Stimulated activated CD4-positive, alpha-beta T cell treated with anti-CD3 and anti-CD28 coated beads, Interleukin-2, amount 100 ng/mL, for 4 hours (primary cell): ENCODE measurements around the gene ZNF407.

ENCODE experiments used
- DNase-seq: peaks from one replicate; pipeline ENCODE4 v3.0.0-alpha.2; 2020; ENCODE audit warnings: low read depth

The ZNF407 gene

DNA sequence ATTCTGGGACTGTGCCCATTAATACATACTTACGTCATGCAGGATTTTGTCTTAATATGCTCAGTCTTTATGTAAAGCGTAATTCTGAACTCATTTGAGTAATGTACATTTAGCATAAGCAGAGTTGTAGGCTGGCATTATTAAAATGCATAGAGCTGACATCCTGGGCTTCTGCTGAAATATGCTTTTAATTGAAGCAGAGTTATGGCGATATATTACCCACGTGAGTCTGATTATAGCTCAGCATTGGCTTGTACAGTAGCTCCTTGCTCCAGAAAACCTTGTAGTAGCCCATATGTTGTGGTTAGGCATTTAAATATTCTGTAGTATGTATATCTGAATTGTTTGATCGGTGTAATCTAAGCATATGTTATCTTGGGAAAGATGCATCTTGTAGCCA is 377.3 kb downstream of the ZNF407 start:
- DNase-seq = no peak

DNA sequence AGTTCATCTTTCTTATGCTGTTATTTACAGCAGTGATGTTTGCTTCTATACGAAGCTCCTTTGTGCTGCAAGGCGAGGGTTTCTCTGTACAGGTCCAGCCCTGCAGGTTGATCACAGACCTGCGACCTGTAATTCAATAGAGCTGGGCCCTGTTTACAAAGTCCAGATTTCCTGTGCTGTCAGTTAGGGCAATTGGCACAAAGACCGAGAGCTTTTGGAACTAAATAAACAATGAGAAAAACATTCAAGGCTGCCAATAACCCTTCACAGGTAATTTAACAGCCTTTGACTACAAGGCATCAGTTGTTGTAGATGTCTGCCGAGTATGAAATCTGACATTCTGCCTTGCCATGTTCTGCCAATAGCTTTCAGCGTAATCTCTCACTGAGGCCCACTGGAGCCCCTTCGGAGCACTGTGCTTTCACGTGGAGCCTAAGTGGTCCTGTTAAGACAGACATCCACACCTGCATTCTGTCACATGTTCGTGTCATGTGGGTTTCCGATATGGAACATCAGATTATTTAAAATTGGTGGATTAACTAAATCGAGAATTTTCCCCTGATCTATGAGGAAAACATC is 378.8 kb downstream of the ZNF407 start:
- no peak for DNase-seq

DNA sequence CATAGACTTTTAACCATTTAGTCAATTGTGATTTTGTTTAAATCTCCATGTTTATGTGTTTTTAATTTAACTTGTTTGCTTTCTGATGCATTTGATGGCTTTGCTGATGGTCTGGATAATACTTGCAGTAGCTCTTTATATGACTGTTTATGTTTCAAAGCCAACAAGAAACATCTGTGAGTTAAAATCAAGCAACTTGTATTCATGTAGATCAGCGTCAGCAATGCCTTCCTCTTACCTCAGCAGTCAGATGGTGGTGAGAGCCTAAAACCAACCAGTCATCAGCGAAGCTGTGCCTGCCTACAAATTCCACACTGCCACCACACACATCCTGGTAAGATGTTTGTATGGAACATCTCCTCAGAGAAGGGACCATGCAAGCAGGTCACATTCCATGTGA is 379.4 kb downstream of the ZNF407 start:
- DNase-seq = no peak

DNA sequence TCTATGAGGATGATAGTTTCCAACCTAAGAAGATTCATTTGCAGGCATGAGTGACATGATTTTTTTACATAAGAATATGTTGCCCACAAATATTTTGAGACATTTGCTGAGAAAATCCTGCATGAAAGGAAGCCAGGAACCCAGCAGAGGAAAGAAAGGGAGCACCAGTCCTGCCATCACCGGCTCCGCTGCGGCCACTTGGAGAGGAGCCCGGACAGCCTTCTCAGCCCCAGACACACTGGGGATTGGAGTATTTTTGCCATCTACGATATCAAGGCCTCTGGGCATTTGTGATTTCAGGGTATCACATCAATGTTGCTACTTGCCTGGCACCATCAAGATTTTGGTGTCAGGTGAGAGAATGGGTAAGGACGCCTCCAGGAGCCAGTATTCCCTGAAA is 383.0 kb downstream of the ZNF407 start:
- no peak for DNase-seq

GRCh38 chr18:74981476-74981875 is 383.8 kb downstream of the ZNF407 start:
- DNase-seq = no peak

GRCh38 chr18:74982946-74983635 is 385.4 kb downstream of the ZNF407 start:
- DNase-seq = no peak

- DNase-seq = no peak
Measured at GRCh38 chr18:74989134-74989533, 391.5 kb downstream of the ZNF407 start.

DNA sequence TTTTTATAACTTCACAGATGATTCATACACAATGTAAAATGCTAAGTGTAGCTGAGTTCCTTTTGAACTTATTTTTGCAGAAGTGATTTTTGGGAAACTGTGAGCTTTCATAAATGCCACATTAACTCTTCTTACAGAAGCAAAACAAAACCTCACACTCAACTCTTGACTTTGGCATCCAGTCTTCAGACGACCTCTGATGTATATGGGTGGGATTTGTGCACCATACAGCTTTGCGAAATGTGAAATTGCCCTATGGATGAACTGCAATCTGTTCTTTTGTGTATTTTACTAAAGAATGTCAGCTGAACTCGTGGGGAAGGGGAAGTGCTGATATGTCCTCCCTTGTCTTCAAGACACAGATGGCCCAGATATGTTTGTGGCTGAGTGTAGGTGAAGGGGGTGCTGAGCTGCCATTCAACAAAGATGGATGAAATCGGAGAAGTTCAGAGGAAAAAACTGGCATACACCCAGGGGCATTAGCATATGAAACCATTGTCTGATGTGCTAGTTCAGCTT is 393.0 kb downstream of the ZNF407 start:
- DNase-seq = no peak

DNA sequence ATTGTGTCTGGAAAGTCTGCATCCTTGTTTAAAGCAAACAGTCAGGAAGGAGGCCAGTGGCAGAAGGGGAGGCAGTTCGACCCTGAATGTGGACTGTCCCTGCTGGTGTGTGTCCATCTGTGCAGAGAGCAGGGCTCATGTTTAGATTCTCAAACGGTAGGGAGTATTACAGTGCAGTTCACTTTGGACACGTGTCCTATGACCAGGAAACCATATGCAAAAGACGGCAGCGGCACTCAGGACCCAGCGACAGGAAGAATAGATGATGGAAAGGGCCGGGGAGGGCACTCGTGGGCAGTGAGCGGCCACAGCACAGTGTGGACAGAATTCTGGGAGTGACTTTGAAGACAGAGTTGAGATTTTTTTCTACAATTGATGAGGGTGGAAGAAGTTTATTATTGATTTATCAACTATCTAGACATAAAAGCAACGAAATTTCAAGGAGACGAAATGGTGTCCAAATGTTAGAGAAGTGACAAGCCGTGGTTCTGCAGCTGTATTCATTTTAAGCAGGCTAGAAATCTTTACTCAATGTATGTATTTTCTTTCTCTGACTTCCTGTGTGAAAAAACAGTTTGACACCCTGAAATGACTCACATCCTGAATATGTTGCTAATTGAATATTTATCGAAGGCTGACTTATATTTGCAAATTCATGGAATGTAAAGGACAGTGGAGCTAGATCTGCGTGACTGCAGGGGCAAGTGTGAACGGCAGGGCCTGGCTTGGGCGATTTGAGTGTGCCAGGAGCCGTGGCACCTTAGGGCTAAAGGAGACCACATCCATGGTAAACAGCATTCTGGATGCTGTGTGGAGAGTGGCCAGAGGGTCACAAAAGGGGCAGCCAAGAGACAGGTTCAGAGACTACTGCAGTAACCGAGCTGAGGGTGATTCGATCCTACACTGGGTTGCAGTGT is 397.1 kb downstream of the ZNF407 start:
- DNase-seq = no peak

DNA sequence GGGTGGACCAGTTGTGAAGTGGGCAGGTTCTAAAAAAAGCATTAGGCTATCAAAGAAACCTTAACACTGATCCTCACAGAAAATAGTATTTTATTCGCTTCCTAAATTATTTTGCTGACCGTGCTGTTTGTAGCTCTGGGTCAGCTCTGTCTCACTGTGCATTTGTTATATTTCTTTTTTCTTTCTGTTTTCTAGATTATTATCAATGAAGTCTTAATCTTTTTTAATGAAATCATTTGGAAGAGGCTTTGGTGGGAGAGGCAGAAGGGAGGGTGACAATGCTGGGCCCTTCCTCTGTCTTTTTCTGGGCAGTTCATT is 397.7 kb downstream of the ZNF407 start:
- DNase-seq = no peak

- no peak for DNase-seq
Measured at GRCh38 chr18:74996055-74996454, 398.4 kb downstream of the ZNF407 start.

DNA sequence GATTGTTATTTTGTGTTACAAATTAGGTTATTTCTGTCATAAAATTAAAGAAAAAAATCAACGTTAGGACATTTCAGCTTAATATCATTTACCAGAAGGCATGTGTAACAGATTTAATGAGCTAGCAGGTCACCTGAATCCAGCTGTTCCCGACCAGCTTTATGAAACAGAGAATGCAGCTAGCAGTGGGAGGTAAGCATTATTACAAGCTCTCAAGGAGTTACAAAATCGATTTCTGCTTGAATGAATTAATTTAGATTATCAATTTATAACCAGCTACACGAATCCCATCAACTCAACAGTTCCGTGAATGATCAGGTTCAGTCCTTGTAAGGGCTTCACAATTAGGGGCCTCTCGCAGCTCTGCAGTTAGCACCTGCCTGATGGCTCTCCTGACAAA is 399.3 kb downstream of the ZNF407 start:
- no peak for DNase-seq

GRCh38 chr18:75000920-75001319 is 403.2 kb downstream of the ZNF407 start:
- no peak for DNase-seq

- DNase-seq = no peak
Measured at GRCh38 chr18:75003039-75003438, 405.4 kb downstream of the ZNF407 start.

GRCh38 chr18:75003764-75004690 is 406.4 kb downstream of the ZNF407 start:
- no peak for DNase-seq

DNA sequence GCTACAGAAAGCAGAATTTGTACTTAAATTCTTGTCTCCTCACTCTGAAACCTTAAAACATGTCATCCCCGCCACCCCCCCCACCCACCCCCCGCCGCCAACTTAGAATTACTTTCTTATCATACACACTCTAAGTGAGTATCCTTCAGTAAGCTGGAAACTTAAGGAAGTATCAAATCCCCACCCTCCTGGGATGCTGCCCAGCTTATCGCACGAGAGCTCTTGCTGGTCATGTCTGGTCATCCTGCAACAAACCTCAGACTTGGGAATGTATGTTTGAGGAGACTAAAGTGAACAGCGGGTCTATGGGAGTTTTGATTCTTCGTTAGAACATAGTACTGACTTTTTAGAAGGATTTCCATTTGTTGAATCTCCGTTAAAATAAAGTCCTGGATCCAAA is 408.0 kb downstream of the ZNF407 start:
- DNase-seq = no peak

DNA sequence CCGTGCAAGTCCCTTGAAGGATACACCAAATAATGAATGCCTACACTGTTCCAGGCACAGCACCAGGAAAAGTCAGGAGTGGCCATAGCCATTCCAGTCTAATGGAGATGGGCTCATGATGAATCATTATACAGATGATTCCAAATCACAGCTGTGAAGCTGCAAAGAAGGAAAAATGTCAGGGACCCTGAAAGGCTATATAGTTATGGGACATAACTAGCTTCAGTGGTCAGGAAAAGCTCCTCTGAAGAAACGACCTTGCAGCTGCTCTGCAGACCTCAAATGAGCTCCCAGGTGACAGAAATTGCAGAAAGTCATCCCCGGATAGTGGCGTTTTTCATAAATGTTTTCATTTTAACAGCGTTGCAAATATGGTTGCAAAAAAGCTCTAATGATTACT is 410.5 kb downstream of the ZNF407 start:
- no peak for DNase-seq

DNA sequence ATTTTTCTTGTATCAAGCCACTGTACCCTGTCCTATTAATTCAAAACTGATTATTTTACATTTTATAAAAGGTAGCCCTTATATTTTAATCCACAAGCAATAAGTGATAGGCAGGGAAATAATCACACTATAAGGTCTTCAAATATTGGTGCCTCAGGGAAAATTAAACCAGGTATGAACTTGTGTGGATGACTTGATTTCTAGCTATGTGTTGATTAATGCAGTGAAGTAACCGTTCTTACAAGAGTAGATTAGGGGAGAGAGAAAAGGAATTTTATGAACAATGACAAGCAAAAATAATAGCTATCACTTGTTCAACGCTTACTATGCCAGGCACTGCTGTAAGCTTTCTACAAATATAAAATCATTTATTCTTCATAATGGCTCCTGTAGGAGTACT is 411.6 kb downstream of the ZNF407 start:
- DNase-seq = no peak

GRCh38 chr18:75009878-75010277 is 412.2 kb downstream of the ZNF407 start:
- no peak for DNase-seq

GRCh38 chr18:75010278-75010677 is 412.6 kb downstream of the ZNF407 start:
- DNase-seq = no peak

DNA sequence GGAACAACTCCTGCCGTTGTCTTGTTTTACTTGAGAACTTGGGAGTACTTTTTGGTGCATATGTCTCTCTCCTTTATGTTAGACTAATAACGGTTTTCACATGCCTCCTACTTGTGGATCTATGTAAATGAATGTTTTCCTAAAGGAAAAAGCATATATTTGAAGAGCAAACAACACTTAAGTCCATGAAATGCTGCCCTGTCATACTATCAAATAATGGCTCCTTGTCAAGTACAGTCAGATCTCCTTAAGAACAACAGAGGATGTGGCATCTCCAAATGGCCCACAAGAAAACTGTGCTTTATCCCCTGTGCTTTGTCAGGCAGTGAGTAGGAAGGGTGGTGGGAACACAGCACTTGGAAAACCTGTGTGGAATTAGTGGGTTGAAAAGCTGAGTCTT is 413.0 kb downstream of the ZNF407 start:
- no peak for DNase-seq
